GM21381 (cell line): ENCODE data around the gene SPDYE16.
"Not testable (repeated sequence)": the region's sequence is repeated elsewhere in the genome, so short reads cannot be mapped to it uniquely, and the experiment has no call there.

Experiments
- ATAC-seq: cut with Tn5 transposase; IDR thresholded peaks from one replicate; pipeline ENCODE4 v1.9.1; 2021; ENCODE audit warnings: mild to moderate bottlenecking, moderate library complexity; ENCODE audit not compliant: unreplicated experiment

SPDYE16 gene

DNA sequence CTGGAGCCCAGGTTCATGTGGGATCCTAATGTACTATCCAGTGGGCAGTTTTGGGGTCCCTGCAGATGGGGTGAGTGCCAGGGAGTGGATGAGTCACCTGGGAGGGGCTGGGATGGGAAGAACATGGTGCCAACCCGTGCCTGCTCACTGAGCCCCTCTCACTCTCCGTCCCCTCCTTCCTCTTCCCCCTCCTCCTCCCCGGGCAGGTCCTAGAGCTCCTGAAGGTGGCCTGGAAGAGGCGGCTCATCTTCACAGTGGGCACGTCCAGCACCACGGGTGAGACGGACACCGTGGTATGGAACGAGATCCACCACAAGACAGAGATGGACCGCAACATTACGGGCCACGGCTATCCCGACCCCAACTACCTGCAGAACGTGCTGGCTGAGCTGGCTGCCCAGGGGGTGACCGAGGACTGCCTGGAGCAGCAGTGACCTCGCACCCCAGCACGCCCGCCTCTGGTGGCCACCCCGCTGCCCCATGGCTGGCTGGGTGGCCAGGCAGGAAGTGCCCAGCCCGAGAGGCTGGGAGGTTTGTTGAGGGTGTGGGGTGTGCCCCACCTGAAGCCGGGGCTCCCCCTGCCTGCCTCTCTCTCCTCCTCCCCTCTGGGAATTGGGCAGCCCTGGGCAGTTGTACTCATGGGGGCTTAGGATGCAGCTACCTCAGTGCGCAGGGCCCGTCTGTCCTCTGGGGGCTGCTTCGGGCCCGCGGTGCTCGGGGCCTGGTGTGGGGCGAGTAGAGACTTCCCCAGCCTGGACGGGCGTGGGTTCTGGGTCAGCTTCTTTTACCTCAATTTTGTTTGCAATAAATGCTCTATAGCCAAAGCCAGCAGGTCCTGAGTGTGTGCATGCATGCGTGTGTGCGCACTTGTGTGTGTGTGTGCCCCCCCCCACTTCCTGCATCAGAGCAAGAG is 37.7 kb downstream of the SPDYE16 start:
- no peak for ATAC-seq

DNA sequence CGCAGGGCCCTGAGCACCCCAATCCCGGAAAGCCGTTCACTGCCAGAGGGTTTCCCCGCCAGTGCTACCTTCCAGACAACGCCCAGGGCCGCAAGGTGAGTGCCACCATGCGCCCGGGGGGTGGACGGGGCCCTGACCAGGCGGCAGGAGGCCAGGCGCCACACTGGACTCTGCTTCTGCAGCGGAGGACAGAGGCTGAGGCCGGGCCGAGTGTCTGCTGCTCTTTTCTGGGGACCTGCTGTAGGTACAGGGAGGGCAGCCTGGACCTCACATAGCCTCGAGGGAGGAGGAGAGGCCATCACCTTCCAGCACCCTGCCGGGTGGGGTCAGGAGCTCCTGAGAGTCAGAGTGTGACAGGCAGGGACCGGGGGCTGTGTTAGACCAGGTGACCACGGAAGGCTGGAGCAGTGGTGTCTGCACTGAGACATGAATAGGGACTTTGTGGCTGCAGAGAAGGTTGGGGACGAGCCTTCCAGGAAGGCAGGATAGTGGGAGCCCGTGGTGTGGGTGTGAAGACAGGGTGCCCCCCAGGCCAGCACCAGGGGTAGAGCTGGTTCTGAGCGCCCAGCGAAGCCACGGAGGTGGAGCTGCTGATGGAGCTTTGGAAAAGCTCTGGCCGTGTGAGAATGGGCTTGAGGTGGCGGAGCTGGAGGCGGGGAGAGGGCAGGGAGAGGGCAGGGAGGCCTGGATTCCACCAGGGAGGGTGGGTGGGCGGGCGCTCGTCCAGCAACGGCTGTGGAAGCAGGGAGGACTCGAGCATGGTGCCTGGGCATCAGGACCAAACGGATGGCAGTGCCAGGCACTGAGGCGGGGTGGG is 38.5 kb downstream of the SPDYE16 start:
- not testable (repeated sequence) for ATAC-seq

DNA sequence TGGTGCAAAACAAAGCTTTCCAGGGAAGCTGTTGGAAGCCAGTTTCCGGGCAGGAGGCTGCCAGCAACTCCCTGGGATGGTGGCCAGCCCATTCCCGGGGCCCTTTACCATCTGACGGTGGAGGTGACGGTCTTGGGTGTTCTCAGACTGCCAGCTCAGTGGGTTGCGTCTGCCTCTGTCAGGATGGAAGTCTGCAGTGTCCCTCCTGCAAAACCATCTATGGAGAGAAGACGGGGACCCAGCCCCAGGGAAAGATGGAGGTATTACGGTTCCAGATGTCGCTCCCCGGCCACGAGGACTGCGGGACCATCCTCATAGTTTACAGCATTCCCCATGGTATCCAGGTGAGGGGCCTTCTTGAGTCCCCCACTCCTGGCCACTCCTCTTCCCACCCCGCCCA is 39.9 kb downstream of the SPDYE16 start:
- ATAC-seq, result not testable (repeated sequence)

DNA sequence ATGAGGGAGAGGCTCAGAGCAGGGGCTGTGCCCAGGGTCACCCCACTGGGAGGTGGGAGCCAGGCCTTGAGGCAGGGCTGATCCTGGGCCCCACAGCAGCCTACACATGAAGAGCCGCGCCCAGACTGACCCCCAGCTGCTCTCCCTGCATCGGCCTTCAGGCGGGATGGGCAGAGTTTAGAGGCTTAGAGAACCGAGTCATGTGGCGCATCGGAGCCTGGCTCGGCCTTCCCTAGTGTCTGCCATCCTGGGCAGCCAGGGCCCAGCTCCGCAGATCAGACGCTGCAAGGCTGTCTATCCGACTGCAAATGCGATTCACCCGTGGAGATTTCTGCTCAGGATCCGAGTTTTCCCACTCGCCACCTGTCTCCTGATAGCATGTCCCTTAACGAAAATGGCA is 40.3 kb downstream of the SPDYE16 start:
- ATAC-seq, result not testable (repeated sequence)

DNA sequence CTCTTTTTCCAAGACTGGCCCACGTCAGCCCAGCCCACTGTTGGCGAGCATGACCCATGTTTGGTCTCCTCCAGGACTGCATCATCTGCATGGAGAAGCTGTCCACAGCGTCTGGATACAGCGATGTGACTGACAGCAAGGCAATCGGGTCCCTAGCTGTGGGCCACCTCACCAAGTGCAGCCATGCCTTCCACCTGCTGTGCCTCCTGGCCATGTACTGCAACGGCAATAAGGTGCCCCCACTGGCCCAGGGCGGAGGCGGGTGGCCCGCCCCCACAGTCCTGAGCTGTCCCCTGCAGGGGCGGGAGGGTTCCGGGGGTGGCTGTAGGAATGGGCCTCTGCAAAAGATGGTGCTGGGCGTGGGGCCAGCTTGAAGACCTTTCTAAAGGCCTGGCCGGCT is 40.9 kb downstream of the SPDYE16 start:
- ATAC-seq, result not testable (repeated sequence)

DNA sequence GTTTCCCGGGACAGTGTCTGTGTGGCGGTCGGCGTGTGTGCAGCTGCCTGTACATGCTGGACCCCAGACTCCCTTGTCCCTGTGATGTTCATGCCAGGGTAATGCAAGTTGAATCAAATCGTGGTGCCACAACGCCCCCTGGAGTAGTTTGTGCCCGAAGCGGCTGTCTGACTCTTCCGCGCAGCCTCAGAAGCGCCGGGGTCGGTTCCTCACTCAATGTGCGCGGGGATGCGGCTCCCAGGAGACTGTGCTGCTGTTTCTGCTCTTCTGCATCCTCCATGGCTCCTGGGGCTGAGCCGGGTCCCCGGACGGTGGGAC is 43.2 kb downstream of the SPDYE16 start:
- not testable (repeated sequence) for ATAC-seq

DNA sequence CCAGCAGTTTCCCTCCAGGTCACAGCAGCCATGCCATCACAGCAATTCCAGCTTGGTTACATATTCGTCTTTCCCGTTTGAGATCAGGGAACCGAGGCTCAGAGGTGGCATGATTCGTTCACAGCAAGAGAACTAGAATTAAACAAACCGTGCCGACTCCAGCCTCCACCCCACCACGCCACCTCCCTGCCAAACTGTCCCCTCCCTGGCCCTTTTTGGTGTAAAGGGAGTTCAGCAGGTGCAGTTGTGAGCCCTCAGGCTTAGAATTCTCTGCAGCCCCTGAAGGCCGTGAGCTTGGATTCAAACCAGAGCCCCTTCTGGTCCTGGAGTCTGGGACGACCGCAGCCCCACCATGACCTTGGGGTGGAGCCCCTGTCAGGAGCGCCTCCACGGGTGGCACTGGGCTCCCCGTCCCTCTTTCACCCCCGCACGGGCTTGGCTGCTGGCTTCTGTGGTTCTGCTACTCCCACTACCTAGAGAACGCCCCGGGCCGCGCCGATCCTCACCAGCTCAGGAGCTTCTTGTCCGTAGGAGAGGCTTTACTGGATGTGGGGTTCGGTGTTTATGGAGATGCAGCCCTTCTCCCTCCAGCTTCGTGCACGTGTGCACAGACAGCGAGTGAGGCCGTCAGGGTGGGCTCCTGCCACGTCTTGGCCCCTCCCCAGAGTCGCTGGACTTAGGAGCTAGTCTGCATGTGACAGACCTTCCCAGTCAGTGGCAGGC is 43.7 kb downstream of the SPDYE16 start:
- ATAC-seq, result not testable (repeated sequence)

DNA sequence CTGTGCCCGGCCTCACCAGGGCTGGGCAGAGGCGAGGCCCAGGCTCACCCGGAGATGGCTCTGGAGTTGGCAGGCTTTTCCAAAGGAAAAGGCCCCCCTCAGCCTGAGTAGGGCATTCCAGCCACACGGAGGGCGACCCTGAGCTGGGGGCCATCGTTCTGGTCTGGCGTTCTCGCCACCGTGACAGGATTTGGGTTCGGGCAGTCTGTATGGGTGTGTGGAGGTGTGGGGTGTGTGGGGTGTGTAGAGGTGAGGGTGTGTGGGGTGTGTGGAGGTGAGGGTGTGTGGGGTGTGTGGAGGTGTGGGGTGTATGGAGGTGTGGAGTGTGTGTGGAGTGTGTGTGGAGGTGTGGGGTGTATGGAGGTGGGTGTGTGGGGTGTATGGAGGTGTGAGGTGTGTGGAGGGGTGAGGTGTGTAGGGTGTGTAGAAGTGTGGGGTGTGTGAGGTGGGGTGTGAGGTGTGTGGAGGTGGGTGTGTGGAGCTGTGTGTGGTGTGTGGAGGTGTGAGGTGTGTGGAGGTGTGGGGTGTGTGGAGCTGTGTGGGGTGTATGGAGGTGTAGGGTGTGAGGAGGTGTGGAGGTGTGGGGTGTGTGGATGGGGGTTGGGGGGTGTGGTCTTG is 44.4 kb downstream of the SPDYE16 start:
- ATAC-seq, result not testable (repeated sequence)

DNA sequence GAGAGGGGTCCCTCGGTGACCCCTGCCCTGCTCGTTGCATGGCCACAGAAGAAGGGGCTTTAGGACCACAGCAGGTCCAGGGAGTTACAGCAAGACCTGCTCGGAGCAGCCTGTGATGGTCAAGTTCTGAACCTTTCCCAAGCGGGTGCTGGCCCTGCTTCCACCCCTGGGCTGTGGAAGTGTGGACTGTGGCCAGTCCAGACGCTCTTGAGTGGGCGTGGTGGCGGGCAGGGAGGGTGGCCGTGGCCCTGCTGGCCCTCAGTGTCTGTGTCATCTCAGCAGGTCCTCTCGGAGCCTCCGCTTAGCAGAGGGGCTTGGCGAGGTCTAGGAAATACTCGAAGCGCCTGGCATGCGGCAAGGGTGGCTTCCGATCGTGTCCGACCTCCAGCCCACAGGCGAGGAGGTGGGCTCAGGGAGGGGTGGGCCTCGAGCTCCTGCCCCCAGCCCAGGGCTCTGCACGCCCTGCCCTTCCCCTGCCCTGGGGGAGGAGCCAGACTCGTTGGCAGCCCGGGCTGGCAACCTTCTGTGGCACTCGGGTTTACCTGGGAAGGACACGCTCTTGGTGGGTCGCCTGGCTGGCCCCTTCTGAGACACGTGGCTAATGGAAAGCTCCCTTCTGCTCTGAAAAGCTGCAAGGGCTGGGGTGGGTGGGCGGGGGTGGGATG is 45.0 kb downstream of the SPDYE16 start:
- ATAC-seq, result not testable (repeated sequence)

DNA sequence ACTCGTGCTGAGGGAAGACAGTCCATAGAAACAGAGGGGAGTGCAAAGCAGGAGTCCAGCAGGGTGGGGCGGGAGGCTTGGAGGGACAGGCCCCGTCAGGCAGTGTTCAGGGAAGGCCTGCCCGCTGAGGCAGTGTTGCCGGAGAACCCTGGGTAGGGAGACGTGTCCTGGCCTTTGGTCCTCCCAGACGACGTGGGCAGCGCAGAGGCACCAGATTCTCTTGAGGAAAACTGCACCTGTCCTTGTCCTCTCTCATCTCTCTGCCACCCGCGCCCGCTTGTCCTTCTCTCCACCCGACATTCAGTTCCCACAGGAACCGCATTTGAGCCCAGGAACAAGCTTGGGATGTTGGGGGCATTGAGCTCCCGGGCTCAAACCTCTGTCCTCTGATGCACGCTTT is 47.4 kb downstream of the SPDYE16 start:
- not testable (repeated sequence) for ATAC-seq

DNA sequence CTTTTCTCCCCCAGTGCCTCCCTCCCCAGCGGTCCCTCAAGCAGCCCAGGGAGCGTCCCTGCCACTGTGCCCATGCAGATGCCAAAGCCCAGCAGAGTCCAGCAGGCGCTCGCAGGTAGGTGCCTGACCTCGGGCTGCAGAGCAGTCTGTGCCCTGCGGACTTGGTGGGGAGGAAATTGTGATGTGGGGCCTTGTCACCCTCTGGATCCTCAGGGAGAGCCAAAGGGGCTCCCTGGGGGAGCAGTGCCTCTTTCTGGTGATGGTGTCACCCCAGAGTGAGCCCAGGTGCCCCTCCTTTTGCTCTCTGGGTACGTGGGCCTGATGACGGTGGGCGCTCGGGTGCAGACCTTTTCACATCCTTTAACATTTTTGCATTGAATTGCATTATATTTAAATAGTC is 51.0 kb downstream of the SPDYE16 start:
- not testable (repeated sequence) for ATAC-seq

DNA sequence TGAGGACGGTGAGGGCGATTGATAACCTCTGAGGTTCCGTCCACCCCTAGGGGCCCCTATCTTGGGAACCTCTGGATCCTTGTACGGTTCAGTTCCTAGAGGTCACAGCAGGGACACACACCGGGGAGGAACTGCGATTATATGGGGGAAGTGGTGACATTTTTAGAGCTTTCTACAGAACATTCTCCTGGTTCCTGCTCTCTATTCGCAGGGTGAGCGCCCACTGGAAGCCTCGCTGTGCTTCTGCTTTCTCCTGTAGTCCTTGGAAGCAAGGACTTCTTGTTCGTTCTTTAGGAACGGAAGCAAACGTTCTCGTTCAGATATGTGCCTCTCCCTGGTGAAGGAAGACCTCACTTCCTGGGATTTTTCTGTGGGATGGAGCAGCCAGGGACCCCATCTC is 55.1 kb downstream of the SPDYE16 start:
- not testable (repeated sequence) for ATAC-seq

DNA sequence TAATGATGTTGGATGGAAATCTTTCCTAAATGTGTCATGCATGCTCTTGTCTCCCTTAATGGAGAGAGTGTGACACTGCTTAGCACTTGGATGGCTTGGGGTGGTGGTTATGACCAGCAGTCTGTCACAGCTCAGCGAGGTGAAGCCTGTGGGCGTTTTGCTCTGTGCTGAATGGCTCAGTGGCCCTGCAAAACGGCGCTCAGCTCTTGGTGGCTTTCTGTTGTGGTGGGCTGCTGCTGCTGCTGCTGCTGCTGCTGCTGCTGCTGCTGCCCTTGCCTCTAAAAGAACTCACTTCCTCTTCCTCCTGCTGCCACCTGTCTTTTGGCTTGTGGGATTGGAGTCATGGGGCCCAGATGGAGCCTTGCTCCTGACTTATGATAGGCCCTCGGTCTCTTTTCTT is 56.5 kb downstream of the SPDYE16 start:
- ATAC-seq, result peak; percentile 99

DNA sequence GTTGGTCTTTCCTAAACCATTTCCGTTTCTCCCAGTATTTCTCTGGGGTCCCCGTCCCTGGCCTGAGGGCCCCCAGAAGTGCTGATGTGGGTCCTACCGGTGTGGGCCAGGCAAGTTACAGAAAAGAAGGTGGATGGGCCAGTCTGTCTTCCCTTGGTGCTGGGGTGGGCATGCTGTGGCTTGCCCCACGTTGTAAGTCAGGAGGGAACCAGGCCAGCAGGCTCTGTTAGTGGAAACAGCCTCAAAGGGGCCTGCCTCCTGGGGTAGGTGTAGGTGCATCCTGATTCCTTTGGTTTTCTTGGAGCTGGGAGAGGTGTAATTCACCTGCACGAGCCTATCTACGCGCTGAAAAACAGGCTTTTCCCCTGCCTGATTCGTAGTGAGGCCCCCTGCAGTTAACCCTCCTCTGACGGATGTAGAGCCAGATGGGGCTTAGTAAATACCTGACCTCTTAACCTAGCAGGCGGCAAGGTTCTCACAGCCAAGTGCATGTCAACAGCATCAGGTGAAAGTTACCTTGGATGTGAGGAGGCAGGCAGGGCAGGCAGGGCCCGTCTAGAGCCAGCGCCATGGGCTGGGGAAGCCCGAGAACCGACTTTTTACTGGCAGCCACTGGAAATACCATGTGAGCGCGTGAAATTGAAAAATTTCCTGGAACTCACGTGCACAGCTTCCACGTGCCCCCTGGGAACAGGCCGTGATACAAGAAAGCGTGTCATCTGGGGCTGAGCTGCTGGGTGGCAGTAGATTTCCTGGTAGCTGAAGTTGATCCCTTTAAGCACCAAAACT is 57.1 kb downstream of the SPDYE16 start:
- peak; percentile 13 for ATAC-seq

DNA sequence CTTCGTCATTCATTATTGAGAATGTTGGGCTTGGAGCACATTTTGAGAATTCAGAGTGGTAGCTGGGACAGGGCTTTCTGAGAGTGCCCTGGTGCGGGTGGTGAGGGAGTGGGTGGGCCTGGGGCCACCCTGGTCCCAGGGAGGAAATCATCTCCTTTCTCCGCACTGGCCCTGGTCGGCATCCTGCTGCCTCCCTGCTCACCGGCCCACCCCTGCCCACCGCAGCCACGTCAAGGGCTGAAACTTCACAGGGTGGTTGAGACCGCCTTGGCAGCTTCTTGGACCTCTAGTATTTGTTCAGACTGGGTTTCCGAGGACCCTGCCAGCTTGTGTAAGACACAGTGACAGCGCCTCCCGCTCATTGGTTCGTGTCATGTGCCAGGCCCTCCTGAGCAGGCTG is 58.6 kb downstream of the SPDYE16 start:
- ATAC-seq, result not testable (repeated sequence)

DNA sequence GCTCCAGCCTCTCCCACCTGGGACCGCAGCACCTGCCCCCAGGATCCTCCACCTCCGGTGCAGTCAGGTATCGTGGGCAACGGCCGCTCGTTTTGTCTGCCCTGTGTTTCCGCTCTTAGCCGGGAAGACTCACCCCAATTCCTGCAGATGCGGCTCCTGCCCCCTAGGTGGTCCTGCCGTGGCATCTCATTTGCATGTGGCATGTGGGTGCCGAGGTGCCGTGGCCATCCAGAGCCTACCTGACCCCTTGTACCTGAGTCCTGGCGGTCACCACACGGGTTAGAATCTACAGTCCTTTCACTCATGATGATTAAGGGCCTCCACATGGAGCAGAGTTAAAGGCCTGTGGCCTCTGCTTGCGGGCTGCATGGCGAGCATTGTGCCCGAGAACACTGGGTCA is 60.0 kb downstream of the SPDYE16 start:
- not testable (repeated sequence) for ATAC-seq

DNA sequence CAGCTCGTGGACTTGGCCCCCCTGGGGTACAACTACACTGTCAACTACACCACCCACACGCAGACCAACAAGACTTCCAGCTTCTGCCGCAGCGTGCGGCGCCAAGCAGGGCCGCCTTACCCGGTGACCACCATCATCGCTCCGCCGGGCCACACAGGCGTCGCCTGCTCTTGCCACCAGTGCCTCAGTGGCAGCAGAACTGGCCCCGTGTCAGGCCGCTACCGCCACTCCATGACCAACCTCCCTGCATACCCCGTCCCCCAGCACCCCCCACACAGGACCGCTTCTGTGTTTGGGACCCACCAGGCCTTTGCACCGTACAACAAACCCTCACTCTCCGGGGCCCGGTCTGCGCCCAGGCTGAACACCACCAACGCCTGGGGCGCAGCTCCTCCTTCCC is 60.4 kb downstream of the SPDYE16 start:
- not testable (repeated sequence) for ATAC-seq
